AG10803 (cell line): ENCODE results near the gene CWF19L2.
"Not testable (repeated sequence)": the region's sequence is repeated elsewhere in the genome, so short reads cannot be mapped to it uniquely, and the experiment has no call there.

ENCODE experiments used
- DNase-seq: peaks from one replicate; pipeline ENCODE4 v3.0.0; 2010; ENCODE audit warnings: low read depth
- H3K4me3 ChIP-seq: 2 replicates; pipeline ENCODE4 v1.5.1; 2011; ENCODE audit warnings: mild to moderate bottlenecking, low read length, control low read depth
- CTCF ChIP-seq: conservative IDR thresholded peaks from 2 replicates; pipeline ENCODE4 v1.5.1; 2011; ENCODE audit warnings: mild to moderate bottlenecking, low read length, control low read depth, inconsistent platforms

The CWF19L2 gene

GRCh38 chr11:107397357-107397756, 60.3 kb downstream of the CWF19L2 start:
- TF ChIP-seq CTCF, result no peak
- no peak for DNase-seq

GRCh38 chr11:107392611-107393010, 65.0 kb downstream of the CWF19L2 start:
- H3K4me3 ChIP-seq, result no peak overlapping the region
- no peak for TF ChIP-seq CTCF
- no peak for DNase-seq

More at GRCh38 chr11:107397357-107397756, 60.3 kb downstream of the CWF19L2 start:
- H3K4me3 ChIP-seq, result no peak overlapping the region

GRCh38 chr11:107390701-107391100, 66.9 kb downstream of the CWF19L2 start:
- not testable (repeated sequence) for H3K4me3 ChIP-seq, DNase-seq

GRCh38 chr11:107387666-107388065, 70.0 kb downstream of the CWF19L2 start:
- no peak overlapping the region for H3K4me3 ChIP-seq
- DNase-seq, result no peak
- no peak for TF ChIP-seq CTCF

GRCh38 chr11:107385361-107385981, 72.2 kb downstream of the CWF19L2 start:
- peak; percentile 24 for DNase-seq
- TF ChIP-seq CTCF, result no peak
- H3K4me3 ChIP-seq, result no peak overlapping the region

- DNase-seq, result no peak
- TF ChIP-seq CTCF, result no peak
- no peak overlapping the region for H3K4me3 ChIP-seq
Measured at GRCh38 chr11:107384144-107384852, 73.3 kb downstream of the CWF19L2 start.

GRCh38 chr11:107372439-107372838, 85.2 kb downstream of the CWF19L2 start:
- DNase-seq, result no peak
- H3K4me3 ChIP-seq, result no peak overlapping the region
- no peak for TF ChIP-seq CTCF
